NB4 (cell line): ENCODE data around the gene SDC3.

ENCODE experiments used
- DNase-seq: peaks from one replicate; pipeline ENCODE4 v3.0.0; 2010; ENCODE audit warnings: low read depth
- H3K4me3 ChIP-seq: one replicate; pipeline ENCODE4 v1.5.1; 2011; ENCODE audit warnings: mild to moderate bottlenecking, low read depth, low read length, moderate library complexity
- MYC ChIP-seq: IDR thresholded peaks from 2 replicates; pipeline ENCODE4 v1.6.1; 2011; ENCODE audit warnings: low read depth, low read length
- POLR2A ChIP-seq: IDR thresholded peaks from 2 replicates; pipeline ENCODE4 v1.6.1; 2011; ENCODE audit warnings: mild to moderate bottlenecking; ENCODE audit not compliant: insufficient read length; ENCODE audit errors: extremely low read depth
- TF ChIP-seq, protein P1 (sequence below): IDR thresholded peaks from 2 replicates; pipeline ENCODE4 v1.6.1; 2011; ENCODE audit warnings: low read depth, low read length
- TF ChIP-seq, protein P2 (sequence below): IDR thresholded peaks from one replicate; pipeline ENCODE4 v1.5.1; 2012; ENCODE audit warnings: low read depth, low read length

Gene SDC3

DNA sequence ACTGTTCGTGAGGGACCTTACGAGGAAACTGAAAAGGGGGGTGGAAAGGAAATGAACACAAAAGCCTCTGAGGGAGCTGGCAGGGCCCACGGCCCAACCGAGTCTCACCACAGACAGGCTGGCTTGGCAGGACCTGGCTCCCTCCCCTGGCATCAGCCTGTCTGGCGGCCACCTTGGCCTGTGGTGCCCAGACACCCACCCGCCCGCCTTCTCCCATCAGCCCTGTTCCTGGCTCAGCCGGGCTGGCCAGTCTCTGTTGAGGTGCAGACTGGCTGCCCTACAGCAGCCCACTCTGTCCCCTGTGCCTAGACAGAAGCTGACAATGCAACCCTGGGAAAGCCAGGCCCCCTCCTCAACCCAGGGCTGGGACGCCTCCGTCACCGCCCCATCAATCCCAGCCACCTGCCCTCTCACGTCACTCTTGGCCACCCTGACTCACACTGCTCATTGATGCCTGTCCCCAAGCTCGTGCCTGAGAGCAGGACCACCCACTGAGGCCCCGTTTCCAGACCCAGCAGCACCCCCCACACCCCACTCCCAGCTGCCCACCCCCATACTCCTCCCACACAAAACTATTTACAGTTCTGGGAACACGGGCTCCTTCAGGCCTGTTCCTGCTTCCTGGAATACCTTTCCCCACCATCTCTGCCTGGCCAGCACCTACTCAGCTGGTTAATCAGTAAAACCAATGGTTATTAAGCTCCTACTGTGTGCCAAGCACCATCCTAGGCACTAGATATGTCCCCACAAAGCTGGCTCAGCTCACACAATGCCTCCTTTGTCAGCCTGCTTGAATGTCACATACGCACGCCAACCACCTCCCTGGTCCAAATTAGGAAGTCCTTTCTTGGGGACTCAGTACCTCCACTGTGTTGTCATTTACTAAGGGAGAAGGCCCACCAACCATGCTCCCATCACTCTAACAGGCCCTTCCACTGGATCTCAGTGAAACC, 22.7 kb downstream of the SDC3 start:
- TF ChIP-seq, protein P1, sequence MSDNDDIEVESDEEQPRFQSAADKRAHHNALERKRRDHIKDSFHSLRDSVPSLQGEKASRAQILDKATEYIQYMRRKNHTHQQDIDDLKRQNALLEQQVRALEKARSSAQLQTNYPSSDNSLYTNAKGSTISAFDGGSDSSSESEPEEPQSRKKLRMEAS = no peak
- TF ChIP-seq, protein P2, sequence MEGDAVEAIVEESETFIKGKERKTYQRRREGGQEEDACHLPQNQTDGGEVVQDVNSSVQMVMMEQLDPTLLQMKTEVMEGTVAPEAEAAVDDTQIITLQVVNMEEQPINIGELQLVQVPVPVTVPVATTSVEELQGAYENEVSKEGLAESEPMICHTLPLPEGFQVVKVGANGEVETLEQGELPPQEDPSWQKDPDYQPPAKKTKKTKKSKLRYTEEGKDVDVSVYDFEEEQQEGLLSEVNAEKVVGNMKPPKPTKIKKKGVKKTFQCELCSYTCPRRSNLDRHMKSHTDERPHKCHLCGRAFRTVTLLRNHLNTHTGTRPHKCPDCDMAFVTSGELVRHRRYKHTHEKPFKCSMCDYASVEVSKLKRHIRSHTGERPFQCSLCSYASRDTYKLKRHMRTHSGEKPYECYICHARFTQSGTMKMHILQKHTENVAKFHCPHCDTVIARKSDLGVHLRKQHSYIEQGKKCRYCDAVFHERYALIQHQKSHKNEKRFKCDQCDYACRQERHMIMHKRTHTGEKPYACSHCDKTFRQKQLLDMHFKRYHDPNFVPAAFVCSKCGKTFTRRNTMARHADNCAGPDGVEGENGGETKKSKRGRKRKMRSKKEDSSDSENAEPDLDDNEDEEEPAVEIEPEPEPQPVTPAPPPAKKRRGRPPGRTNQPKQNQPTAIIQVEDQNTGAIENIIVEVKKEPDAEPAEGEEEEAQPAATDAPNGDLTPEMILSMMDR = no peak
- TF ChIP-seq MYC (no peak), POLR2A (no peak)
- no peak overlapping the region for H3K4me3 ChIP-seq
- no peak for DNase-seq

DNA sequence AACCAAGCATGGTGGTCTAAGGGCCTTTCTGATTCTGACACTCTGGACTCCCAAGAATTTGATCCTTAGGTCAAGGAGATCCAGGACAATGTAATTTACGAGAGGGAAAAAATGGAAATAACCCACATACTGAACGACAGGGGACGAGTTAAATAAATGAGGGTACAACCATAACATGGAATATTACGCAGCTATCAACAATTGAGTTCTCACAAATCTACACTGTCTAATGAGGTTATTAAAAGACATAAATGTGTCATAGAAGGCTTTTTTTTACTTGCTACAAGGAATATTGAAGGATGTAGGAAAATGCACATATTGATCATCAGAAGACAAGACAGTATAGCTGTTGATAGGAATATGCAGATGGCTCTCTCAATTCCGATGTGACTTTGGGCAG, 23.8 kb downstream of the SDC3 start:
- no peak for DNase-seq
- TF ChIP-seq, protein P1 = no peak
- no peak for TF ChIP-seq MYC
- TF ChIP-seq, protein P2 = no peak
- TF ChIP-seq POLR2A = no peak
- H3K4me3 ChIP-seq = no peak overlapping the region

DNA sequence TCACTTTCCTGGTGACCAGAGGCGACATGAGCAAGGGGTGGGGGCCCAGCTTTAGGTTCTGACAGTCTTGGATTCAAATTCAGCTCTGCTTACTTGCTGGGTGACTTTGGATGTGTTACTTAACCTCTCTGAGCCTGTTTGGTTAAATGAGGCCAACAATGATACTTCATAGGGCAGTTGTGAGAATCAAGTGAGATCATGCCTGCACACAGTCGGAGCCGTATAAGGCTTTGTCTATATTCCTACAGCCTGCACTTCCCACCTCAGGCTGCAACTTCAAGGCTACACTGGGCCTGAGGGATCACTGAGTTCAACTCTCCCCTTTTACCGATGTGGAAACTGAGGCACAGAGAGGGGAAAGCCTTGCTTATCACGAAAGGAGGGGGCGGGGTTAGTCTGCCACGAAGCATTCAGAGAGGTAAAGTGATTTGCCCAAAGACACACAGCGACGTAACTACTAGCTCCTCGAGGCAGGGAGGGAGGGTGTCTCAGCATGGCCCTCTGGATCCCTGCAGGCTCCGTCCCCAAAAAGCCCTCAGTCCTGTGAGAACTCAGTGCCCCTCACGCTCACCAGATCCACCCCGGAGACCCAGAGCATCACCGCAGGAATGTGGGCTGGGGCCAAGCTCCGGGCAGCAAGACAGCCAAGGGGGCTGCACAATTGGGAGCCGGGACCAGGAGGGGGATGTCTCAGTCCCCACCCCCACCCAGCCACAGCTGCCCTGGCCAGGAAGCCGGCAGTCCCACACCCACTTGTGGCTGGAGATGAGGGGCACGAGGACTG, 25.0 kb downstream of the SDC3 start:
- H3K4me3 ChIP-seq = no peak overlapping the region
- no peak for DNase-seq
- no peak for TF ChIP-seq MYC
- TF ChIP-seq POLR2A = no peak
- TF ChIP-seq, protein P2 = no peak
- TF ChIP-seq, protein P1 = no peak

DNA sequence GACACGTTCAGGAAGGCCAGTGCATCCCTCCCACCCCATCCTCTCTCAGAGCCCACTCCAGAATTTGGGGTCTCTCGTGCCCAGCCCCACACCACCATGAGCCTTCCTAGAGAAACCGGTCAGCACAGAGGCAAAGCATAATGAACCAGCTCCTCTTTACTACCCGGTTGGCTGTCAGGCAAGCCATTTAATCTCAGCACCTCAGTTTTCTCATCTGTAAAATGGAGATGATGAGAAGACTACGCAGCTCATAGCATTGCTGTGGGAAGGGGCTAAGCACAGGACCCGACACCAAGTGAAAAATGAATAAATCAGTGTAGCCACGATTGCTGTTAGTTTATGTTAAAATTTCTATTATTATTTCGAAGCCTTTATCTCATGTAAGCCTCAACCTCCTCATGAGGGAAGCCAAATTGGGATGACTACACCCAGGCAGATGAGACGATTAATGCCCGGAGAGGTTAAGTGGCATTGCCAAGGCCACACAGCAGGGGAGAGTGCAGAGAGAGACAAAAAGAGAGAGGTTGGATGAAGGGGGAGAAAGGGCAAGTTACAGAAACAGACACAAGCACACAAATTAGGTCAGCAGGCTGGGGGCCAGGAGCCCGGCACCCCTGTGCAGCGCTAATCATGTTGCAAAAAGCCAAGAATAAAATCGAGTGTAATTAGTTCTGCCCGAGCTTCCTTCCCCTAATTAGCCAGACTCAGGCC, 25.7 kb downstream of the SDC3 start:
- DNase-seq = no peak
- TF ChIP-seq MYC (no peak), POLR2A (no peak)
- TF ChIP-seq, protein P1 = no peak
- TF ChIP-seq, protein P2 = no peak

DNA sequence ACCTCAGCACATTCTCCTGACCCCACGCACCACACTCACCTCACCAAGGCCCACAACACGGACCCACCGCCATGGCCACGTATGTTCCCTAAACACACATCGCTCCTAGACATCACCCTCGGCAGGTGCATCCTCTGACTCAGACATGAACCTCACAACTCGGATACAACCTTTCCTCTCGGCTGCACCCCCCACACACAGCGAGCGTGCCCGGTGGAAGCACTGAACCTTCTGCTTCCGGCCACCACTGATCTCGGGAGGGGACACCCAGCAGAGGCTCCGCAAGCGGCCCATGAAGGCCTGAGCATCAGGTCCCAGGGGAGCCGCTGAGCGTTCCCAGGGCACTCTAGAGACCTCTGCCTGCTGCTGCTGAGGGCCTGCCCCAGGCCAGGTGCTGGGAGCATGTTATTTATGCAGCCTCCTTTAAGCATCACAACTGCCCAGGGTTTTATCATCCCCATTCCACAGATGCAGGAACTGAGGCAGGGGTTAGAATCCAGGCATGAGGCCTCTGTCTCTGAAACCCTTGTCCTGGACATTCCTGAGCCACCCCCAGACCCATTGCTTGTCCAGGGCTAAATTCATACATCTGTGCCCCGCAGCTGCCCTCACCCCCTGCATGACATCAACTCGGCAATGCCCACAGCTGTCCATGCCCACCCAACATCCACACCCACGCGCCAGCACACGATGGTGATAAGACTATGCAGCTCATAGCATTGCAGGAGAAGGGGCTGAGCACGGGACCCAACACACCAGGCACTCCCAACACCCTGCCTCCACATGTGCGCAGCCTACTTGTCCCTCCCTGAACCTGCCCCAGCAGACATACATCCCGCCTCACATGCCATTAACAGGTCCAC, 27.0 kb downstream of the SDC3 start:
- DNase-seq = peak; percentile 52
- TF ChIP-seq POLR2A (no peak), MYC (no peak)
- TF ChIP-seq, protein P2 = no peak
- TF ChIP-seq, protein P1 = no peak
- no peak overlapping the region for H3K4me3 ChIP-seq

More for the DNA sequence above, 25.7 kb downstream of the SDC3 start:
- no peak overlapping the region for H3K4me3 ChIP-seq
